ENCODE results near the gene DAZAP1. TPM values are rescaled to one million over a fixed set of nuclear protein-coding genes. Genes with fewer than 3 reads are reported as not detected.

Gene DAZAP1
- polyA plus RNA-seq, 1 donor (not counting 4 experiments of a cell fraction or from before 2014, with no cell fraction given): 99.2 TPM

DNA sequence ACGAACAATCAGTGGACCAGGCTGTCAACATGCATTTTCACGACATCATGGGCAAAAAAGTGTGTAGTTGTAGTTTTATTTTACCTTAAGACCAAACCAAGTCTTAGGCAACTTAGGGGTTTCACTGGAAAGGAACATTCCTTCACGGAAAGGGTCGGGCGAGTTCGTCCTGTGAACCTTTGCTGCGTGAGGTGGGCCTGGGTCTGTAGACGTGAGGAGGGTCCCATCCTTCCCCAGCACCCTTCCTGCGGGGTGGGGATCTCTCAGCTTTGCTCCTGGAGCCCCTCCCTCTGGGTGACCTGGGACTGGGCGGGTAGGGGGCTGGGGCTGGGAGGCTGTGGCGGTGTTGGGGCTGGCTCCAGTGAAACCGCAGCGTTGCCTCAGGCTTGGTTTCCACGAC lies 18.5 kb downstream of the DAZAP1 start:
- Histone ChIP-seq H3K4me1 (ENCODE audit: control insufficient read depth, extremely low read depth, insufficient read depth, low read length) (peaks cover 17% of the 10 kb centered on the region), H3K36me3 (ENCODE audit: control insufficient read depth in 2 of 2, extremely low read depth in 1 of 2, insufficient read depth in 2 of 2, low read length in 2 of 2) (peaks cover 35 to 70% of the 10 kb centered on the region in 2 experiments), H3K27me3 (ENCODE audit: control insufficient read depth, extremely low read depth, insufficient read depth, low read length) (no peaks in the 10 kb centered on the region), H3K79me2 (ENCODE audit: control insufficient read depth, insufficient read depth, low read length) (peaks cover 61% of the 10 kb centered on the region), H3K9me1 (ENCODE audit: control insufficient read depth, extremely low read depth, insufficient read depth, low read length) (peaks cover 3% of the 10 kb centered on the region), H3K27ac (ENCODE audit: control insufficient read depth, insufficient read depth, low read length) (peak overlapping the region; percentile 25), H3K9me3 (ENCODE audit: control insufficient read depth, low read depth, low read length) (no peaks in the 10 kb centered on the region), H3K9ac (ENCODE audit: control insufficient read depth, extremely low read depth, insufficient read depth, low read length) (no peak overlapping the region), H2AFZ (ENCODE audit: control insufficient read depth, low read length) (no peak overlapping the region), H3K4me2 (ENCODE audit: control insufficient read depth, extremely low read depth, insufficient read depth, low read depth, low read length) (no peak overlapping the region), H4K20me1 (ENCODE audit: control insufficient read depth, extremely low read depth, insufficient read depth, low read length) (peaks cover 14% of the 10 kb centered on the region), H3K4me3 (ENCODE audit: control insufficient read depth in 2 of 3, extremely low read depth in 1 of 3, insufficient read depth in 2 of 3, low read depth in 1 of 3, low read length in 3 of 3) (no peak overlapping the region)
- dilution Hi-C loops (cut with MboI; ENCODE audit: extremely low pct_ligation_motif_present, low sequenced_read_pairs): no loop called here
- FAIRE-seq (no peak), DNase-seq (ENCODE audit: low read depth, low spot score) (no peak)
- no peak for TF ChIP-seq CTCF (optimal IDR thresholded peaks at IDR 0.05 in 1 of 3, IDR thresholded peaks at IDR 0.05 in 1 of 3, conservative IDR thresholded peaks at IDR 0.05 in 1 of 3; ENCODE audit: extremely low read depth in 1 of 3, insufficient read depth in 2 of 3, low read length in 3 of 3)
- no peak for TF ChIP-seq EZH2 (IDR thresholded peaks at IDR 0.05; ENCODE audit: low read length)

- Histone ChIP-seq H3K27me3 (ENCODE audit: control insufficient read depth, extremely low read depth, insufficient read depth, low read length) (no peaks in the 10 kb centered on the region), H3K9me1 (ENCODE audit: control insufficient read depth, extremely low read depth, insufficient read depth, low read length) (peaks cover 3% of the 10 kb centered on the region), H4K20me1 (ENCODE audit: control insufficient read depth, extremely low read depth, insufficient read depth, low read length) (peaks cover 10% of the 10 kb centered on the region), H3K9me3 (ENCODE audit: control insufficient read depth, low read depth, low read length) (no peaks in the 10 kb centered on the region), H3K4me3 (ENCODE audit: control insufficient read depth in 2 of 3, extremely low read depth in 1 of 3, insufficient read depth in 2 of 3, low read depth in 1 of 3, low read length in 3 of 3) (no peak overlapping the region), H3K79me2 (ENCODE audit: control insufficient read depth, insufficient read depth, low read length) (peaks cover 53% of the 10 kb centered on the region), H3K36me3 (ENCODE audit: control insufficient read depth in 2 of 2, extremely low read depth in 1 of 2, insufficient read depth in 2 of 2, low read length in 2 of 2) (peaks cover 35 to 63% of the 10 kb centered on the region in 2 experiments), H3K4me2 (ENCODE audit: control insufficient read depth, extremely low read depth, insufficient read depth, low read depth, low read length) (no peak overlapping the region), H3K4me1 (ENCODE audit: control insufficient read depth, extremely low read depth, insufficient read depth, low read length) (peaks cover 17% of the 10 kb centered on the region), H3K27ac (ENCODE audit: control insufficient read depth, insufficient read depth, low read length) (no peak overlapping the region), H3K9ac (ENCODE audit: control insufficient read depth, extremely low read depth, insufficient read depth, low read length) (no peak overlapping the region), H2AFZ (ENCODE audit: control insufficient read depth, low read length) (no peak overlapping the region)
- dilution Hi-C loops (cut with MboI; ENCODE audit: extremely low pct_ligation_motif_present, low sequenced_read_pairs): no loop called here
- no peak for FAIRE-seq
- no peak for DNase-seq (ENCODE audit: low read depth, low spot score)
- no peak for TF ChIP-seq CTCF (optimal IDR thresholded peaks at IDR 0.05 in 1 of 3, IDR thresholded peaks at IDR 0.05 in 1 of 3, conservative IDR thresholded peaks at IDR 0.05 in 1 of 3; ENCODE audit: extremely low read depth in 1 of 3, insufficient read depth in 2 of 3, low read length in 3 of 3)
- TF ChIP-seq EZH2 (IDR thresholded peaks at IDR 0.05; ENCODE audit: low read length): no peak
These were observed 19.4 kb downstream of the DAZAP1 start for GRCh38 chr19:1426736-1427135.

Measured in keratinocyte (primary cell).